Measurements from ENCODE around the gene NXN.
"Not testable (repeated sequence)": the region's sequence is repeated elsewhere in the genome, so short reads cannot be mapped to it uniquely, and the experiment has no call there.

NXN gene

GRCh38 chr17:881778-882177 lies 97.8 kb downstream of the NXN start:
- peak; percentile 38 for DNase-seq

GRCh38 chr17:880443-881269 lies 98.9 kb downstream of the NXN start:
- DNase-seq = no peak

- DNase-seq = peak; percentile 57
Observed at GRCh38 chr17:879546-880442, 99.8 kb downstream of the NXN start.

GRCh38 chr17:877630-878029 lies 101.9 kb downstream of the NXN start:
- DNase-seq = no peak

- DNase-seq = no peak
Observed at GRCh38 chr17:876272-876671, 103.3 kb downstream of the NXN start.

GRCh38 chr17:874590-874989 lies 105.0 kb downstream of the NXN start:
- DNase-seq = not testable (repeated sequence)

GRCh38 chr17:872855-873254 lies 106.7 kb downstream of the NXN start:
- DNase-seq = no peak

- no peak for DNase-seq
Observed at GRCh38 chr17:871751-872519, 107.6 kb downstream of the NXN start.

GRCh38 chr17:869567-870525 lies 109.7 kb downstream of the NXN start:
- no peak for DNase-seq

- DNase-seq = no peak
Observed at GRCh38 chr17:869086-869485, 110.5 kb downstream of the NXN start.

GRCh38 chr17:867896-868489 lies 111.6 kb downstream of the NXN start:
- DNase-seq = no peak

GRCh38 chr17:867238-867637 lies 112.3 kb downstream of the NXN start:
- not testable (repeated sequence) for DNase-seq

GRCh38 chr17:866568-867103 lies 112.9 kb downstream of the NXN start:
- no peak for DNase-seq

- DNase-seq = no peak
Observed at GRCh38 chr17:864315-864714, 115.3 kb downstream of the NXN start.

- no peak for DNase-seq
Observed at GRCh38 chr17:863880-864279, 115.7 kb downstream of the NXN start.

GRCh38 chr17:862582-862981 lies 117.0 kb downstream of the NXN start:
- no peak for DNase-seq

- DNase-seq = no peak
Observed at GRCh38 chr17:861364-861763, 118.2 kb downstream of the NXN start.

- DNase-seq = no peak
Observed at GRCh38 chr17:860805-861204, 118.8 kb downstream of the NXN start.

GRCh38 chr17:859824-860195 lies 119.8 kb downstream of the NXN start:
- DNase-seq = no peak

- DNase-seq = no peak
Observed at GRCh38 chr17:859061-859823, 120.3 kb downstream of the NXN start.

- DNase-seq = no peak
Observed at GRCh38 chr17:856149-856548, 123.4 kb downstream of the NXN start.

All from COR-L47 (cell line).